Limb (tissue), 2 donors: Measurements from ENCODE around the gene NDUFS2.

Experiments used
- DNase-seq, 2 donors: peaks; one replicate each; pipeline ENCODE4 v3.0.0-alpha.2; 2016; ENCODE audit errors: extremely low spot score in 2 of 2

Gene NDUFS2

GRCh38 chr1:161195171-161195570 is 7.0 kb upstream of the NDUFS2 start:
- no peak for DNase-seq

GRCh38 chr1:161196111-161196510 is 6.1 kb upstream of the NDUFS2 start:
- DNase-seq, result no peak

GRCh38 chr1:161196521-161197451 is 5.4 kb upstream of the NDUFS2 start:
- peak; percentile 74 to 83 for DNase-seq

- DNase-seq, result no peak
These were observed 4.5 kb upstream of the NDUFS2 start for GRCh38 chr1:161197560-161198193.

GRCh38 chr1:161198194-161198896 is 3.8 kb upstream of the NDUFS2 start:
- peak; percentile 34 to 69 for DNase-seq

GRCh38 chr1:161198897-161199431 is 3.2 kb upstream of the NDUFS2 start, which contains the start of gene ADAMTS4:
Gene ADAMTS4 (minus strand): TSS chr1:161199054. CDS start chr1:161198627, 427 bp downstream.
- DNase-seq, result peak; percentile 72 to 77

- peak; percentile 27 to 55 for DNase-seq
These were observed 2.5 kb upstream of the NDUFS2 start for GRCh38 chr1:161199506-161200139.

- DNase-seq, result no peak
These were observed 1.7 kb upstream of the NDUFS2 start for GRCh38 chr1:161200421-161200991.

GRCh38 chr1:161200992-161201835 is 953 bp upstream of the NDUFS2 start:
- DNase-seq, result peak in 1 of 2 donors; percentile 48

- no peak for DNase-seq
These were observed 4.4 kb downstream of the NDUFS2 start for GRCh38 chr1:161206411-161207140.

- DNase-seq, result no peak
These were observed 5.0 kb downstream of the NDUFS2 start for GRCh38 chr1:161207173-161207572.

GRCh38 chr1:161209790-161210409 is 7.7 kb downstream of the NDUFS2 start:
- peak in 1 of 2 donors; percentile 81 for DNase-seq

- DNase-seq, result no peak
These were observed 12.2 kb downstream of the NDUFS2 start for GRCh38 chr1:161214369-161214768.

GRCh38 chr1:161215076-161215475 is 12.9 kb downstream of the NDUFS2 start, which contains the start of gene FCER1G:
Gene FCER1G (plus strand): TSS chr1:161215295. CDS start chr1:161215322, 27 bp downstream.
- DNase-seq, result no peak

GRCh38 chr1:161216945-161217712 is 15.0 kb downstream of the NDUFS2 start:
- no peak for DNase-seq

- no peak for DNase-seq
These were observed 15.7 kb downstream of the NDUFS2 start for GRCh38 chr1:161217831-161218230.

- DNase-seq, result no peak
These were observed 16.3 kb downstream of the NDUFS2 start for GRCh38 chr1:161218301-161219077.
